Epidermal melanocyte (primary cell): ENCODE results near the gene PNMA3.
"Not testable (repeated sequence)": the region's sequence is repeated elsewhere in the genome, so short reads cannot be mapped to it uniquely, and the experiment has no call there.

ENCODE experiments used
- DNase-seq: peaks from one replicate; pipeline ENCODE4 v3.0.0; 2011; ENCODE audit warnings: low spot score; ENCODE audit not compliant: insufficient read length

The PNMA3 gene

GRCh38 chrX:153055871-153056749 is at the start of gene PNMA3:
PNMA3 (plus strand) TSS chrX:153056470; CDS start chrX:153057056, 586 bp downstream.
- no peak for DNase-seq

GRCh38 chrX:153017174-153017573 is 39.1 kb upstream of the PNMA3 start:
- not testable (repeated sequence) for DNase-seq

GRCh38 chrX:153019166-153019565 is 37.1 kb upstream of the PNMA3 start:
- no peak for DNase-seq

GRCh38 chrX:153026501-153026900 is 29.8 kb upstream of the PNMA3 start:
- DNase-seq = not testable (repeated sequence)

- not testable (repeated sequence) for DNase-seq
These were observed 27.8 kb upstream of the PNMA3 start for GRCh38 chrX:153028487-153028886.

- DNase-seq = no peak
These were observed 27.1 kb upstream of the PNMA3 start for GRCh38 chrX:153029162-153029561.

- no peak for DNase-seq
These were observed 26.4 kb upstream of the PNMA3 start for GRCh38 chrX:153029875-153030274.

- DNase-seq = no peak
These were observed 25.5 kb upstream of the PNMA3 start for GRCh38 chrX:153030801-153031200.

GRCh38 chrX:153032397-153033118 is 23.7 kb upstream of the PNMA3 start:
- DNase-seq = peak; percentile 28

GRCh38 chrX:153049093-153049492 is 7.2 kb upstream of the PNMA3 start:
- DNase-seq = no peak

- no peak for DNase-seq
These were observed 3.7 kb upstream of the PNMA3 start for GRCh38 chrX:153052534-153052933.

GRCh38 chrX:153057281-153057680 is 1.0 kb downstream of the PNMA3 start:
- DNase-seq = no peak

GRCh38 chrX:153059191-153060094 is 3.2 kb downstream of the PNMA3 start:
- no peak for DNase-seq

GRCh38 chrX:153060095-153060445 is 3.8 kb downstream of the PNMA3 start:
- DNase-seq = no peak

GRCh38 chrX:153061732-153062131 is 5.5 kb downstream of the PNMA3 start:
- DNase-seq = no peak

GRCh38 chrX:153063315-153063714 is 7.0 kb downstream of the PNMA3 start:
- DNase-seq = peak; percentile 23

GRCh38 chrX:153064061-153064460 is 7.8 kb downstream of the PNMA3 start:
- no peak for DNase-seq

- DNase-seq = no peak
These were observed 9.1 kb downstream of the PNMA3 start for GRCh38 chrX:153065389-153065788.

- DNase-seq = not testable (repeated sequence)
These were observed 10.1 kb downstream of the PNMA3 start for GRCh38 chrX:153066402-153066801.

- DNase-seq = not testable (repeated sequence)
These were observed 15.8 kb downstream of the PNMA3 start, which contains the start of gene PNMA6A for GRCh38 chrX:153071909-153072583. PNMA6A (plus strand) TSS chrX:153072454; CDS start chrX:153073063, 609 bp downstream.

GRCh38 chrX:153073331-153073730 is 17.1 kb downstream of the PNMA3 start:
- DNase-seq = not testable (repeated sequence)
